ENCODE results near the gene C1orf226.
"Not testable (repeated sequence)": the region's sequence is repeated elsewhere in the genome, so short reads cannot be mapped to it uniquely, and the experiment has no call there.

The C1orf226 gene

GRCh38 chr1:162417650-162418049 is 36.1 kb downstream of the C1orf226 start:
- TF ChIP-seq CTCF (conservative IDR thresholded peaks at IDR 0.05; ENCODE audit: low read length), result no peak
- no peak overlapping the region for H3K4me3 ChIP-seq (ENCODE audit: low read length)
- no peak for DNase-seq (ENCODE audit: low read depth)

GRCh38 chr1:162418584-162418983 is 37.1 kb downstream of the C1orf226 start:
- H3K4me3 ChIP-seq (ENCODE audit: low read length); DNase-seq (ENCODE audit: low read depth): not testable (repeated sequence)

- H3K4me3 ChIP-seq (ENCODE audit: low read length); DNase-seq (ENCODE audit: low read depth): not testable (repeated sequence)
These were observed 38.0 kb downstream of the C1orf226 start for GRCh38 chr1:162419450-162419931.

- no peak overlapping the region for H3K4me3 ChIP-seq (ENCODE audit: low read length)
- no peak for TF ChIP-seq CTCF (conservative IDR thresholded peaks at IDR 0.05; ENCODE audit: low read length)
- DNase-seq (ENCODE audit: low read depth), result no peak
These were observed 38.6 kb downstream of the C1orf226 start for GRCh38 chr1:162420120-162420519.

- no peak for DNase-seq (ENCODE audit: low read depth)
- TF ChIP-seq CTCF (conservative IDR thresholded peaks at IDR 0.05; ENCODE audit: low read length), result no peak
- no peak overlapping the region for H3K4me3 ChIP-seq (ENCODE audit: low read length)
These were observed 40.0 kb downstream of the C1orf226 start for GRCh38 chr1:162421258-162422164.

GRCh38 chr1:162422662-162423375 is 41.3 kb downstream of the C1orf226 start:
- H3K4me3 ChIP-seq (ENCODE audit: low read length), result no peak overlapping the region
- no peak for DNase-seq (ENCODE audit: low read depth)
- no peak for TF ChIP-seq CTCF (conservative IDR thresholded peaks at IDR 0.05; ENCODE audit: low read length)

- TF ChIP-seq CTCF (conservative IDR thresholded peaks at IDR 0.05; ENCODE audit: low read length), result no peak
These were observed 49.1 kb downstream of the C1orf226 start for GRCh38 chr1:162430583-162430982.

GRCh38 chr1:162432977-162433713 is 51.6 kb downstream of the C1orf226 start:
- not testable (repeated sequence) for DNase-seq (ENCODE audit: low read depth)

More at GRCh38 chr1:162430583-162430982, 49.1 kb downstream of the C1orf226 start:
- no peak for DNase-seq (ENCODE audit: low read depth)
- H3K4me3 ChIP-seq (ENCODE audit: low read length), result no peak overlapping the region

More at GRCh38 chr1:162432977-162433713, 51.6 kb downstream of the C1orf226 start:
- not testable (repeated sequence) for H3K4me3 ChIP-seq (ENCODE audit: low read length)

Data from AG10803 (cell line).